HepG2 (cell line): ENCODE data around the gene PURB. TPM values are rescaled to one million over a fixed set of nuclear protein-coding genes. Genes with fewer than 3 reads are reported as not detected.

Experiments
- HMG20B ChIP-seq: conservative IDR thresholded peaks from 2 replicates; pipeline ENCODE4 v1.6.1; 2016; ENCODE audit warnings: missing genetic modification reagents, missing compliant biosample characterization
- MED8 ChIP-seq: sonication (generic); formaldehyde crosslinking; IDR thresholded peaks from 2 replicates; pipeline ENCODE4 v1.8.1; 2023; ENCODE audit warnings: mild to moderate bottlenecking, missing genetic modification reagents; ENCODE audit not compliant: insufficient replicate concordance
- MYC ChIP-seq: sonication (generic); formaldehyde crosslinking; IDR thresholded peaks from 2 replicates; pipeline ENCODE4 v1.9.0; 2021; ENCODE audit warnings: missing genetic modification reagents, borderline replicate concordance
- NFAT5 ChIP-seq: sonication (generic); formaldehyde crosslinking; IDR thresholded peaks from 2 replicates; pipeline ENCODE4 v1.4.0; 2020; ENCODE audit warnings: missing genetic modification reagents
- ONECUT2 ChIP-seq: sonication (generic); formaldehyde crosslinking; IDR thresholded peaks from 2 replicates; pipeline ENCODE4 v1.4.0; 2020; ENCODE audit warnings: missing genetic modification reagents
- PHF21A ChIP-seq: sonication (generic); formaldehyde crosslinking; IDR thresholded peaks from 2 replicates; pipeline ENCODE4 v1.5.0; 2020; ENCODE audit warnings: mild to moderate bottlenecking, missing genetic modification reagents
- RBM39 ChIP-seq: fragments of 200-400 bp; formaldehyde crosslinking; IDR thresholded peaks from one replicate; pipeline ENCODE4 v1.6.1; 2018; ENCODE audit warnings: antibody characterized with exemption, mild to moderate bottlenecking, low read depth, low read length; ENCODE audit not compliant: poor library complexity, severe bottlenecking
- SOX13 ChIP-seq, 3 experiments: fragments of 450-650 bp in 1 of 3; sonication (generic) in 1 of 3; formaldehyde crosslinking in 1 of 3; IDR thresholded peaks in 2 of 3; conservative IDR thresholded peaks in 1 of 3; 2 replicates each; pipeline versions ENCODE4 v1.5.0 to v1.6.1; 2016 to 2020; ENCODE audit warnings: antibody characterized with exemption in 1 of 3, mild to moderate bottlenecking in 1 of 3, missing compliant biosample characterization in 1 of 3, missing genetic modification reagents in 1 of 3, moderate library complexity in 1 of 3
- TIGD3 ChIP-seq: sonication (generic); formaldehyde crosslinking; IDR thresholded peaks from 2 replicates; pipeline ENCODE4 v1.5.1; 2020; ENCODE audit warnings: mild to moderate bottlenecking, missing genetic modification reagents, borderline replicate concordance
- ZMYM4 ChIP-seq: sonication (generic); formaldehyde crosslinking; IDR thresholded peaks from 2 replicates; pipeline ENCODE4 v1.8.1; 2023; ENCODE audit warnings: mild to moderate bottlenecking, missing genetic modification reagents
- ZNF777 ChIP-seq: sonication (generic); formaldehyde crosslinking; IDR thresholded peaks from 2 replicates; pipeline ENCODE4 v1.4.0; 2020; ENCODE audit warnings: missing genetic modification reagents
- ZSCAN29 ChIP-seq: sonication (generic); formaldehyde crosslinking; conservative IDR thresholded peaks from 2 replicates; pipeline ENCODE4 v1.4.0; 2020; ENCODE audit warnings: mild to moderate bottlenecking, missing genetic modification reagents
- ZSCAN31 ChIP-seq: sonication (generic); formaldehyde crosslinking; IDR thresholded peaks from 2 replicates; pipeline ENCODE4 v1.5.0; 2020; ENCODE audit warnings: low read depth, mild to moderate bottlenecking, missing genetic modification reagents
- polyA plus RNA-seq, 8 experiments: library from polyadenylated mRNA; depleted of rRNA in 3 of 8; stranded (reverse) in 7 of 8; unstranded in 1 of 8; fragments of >200 nt; fragmentation: Illumina TruSeq in 4 of 8; extraction: Trizol in 4 of 8; gene quantifications; 2 replicates each; pipeline versions ENCODE4 v1.2.1 to v1.2.3, GENCODE V29; 2011 to 2016; ENCODE audit warnings: low read depth in 4 of 8, missing spikeins in 1 of 8, mixed read lengths in 1 of 8; ENCODE audit not compliant: insufficient read depth in 1 of 8
- total RNA-seq, 5 experiments: library from RNA; depleted of rRNA; stranded (reverse); fragments of >200 nt; fragmentation: Illumina TruSeq; extraction: Trizol; gene quantifications; 2 replicates each; pipeline ENCODE4 v1.2.3, GENCODE V29; 2016; ENCODE audit warnings: low read depth in 1 of 5
- TF ChIP-seq, protein P1 (sequence below): sonication (generic); formaldehyde crosslinking; IDR thresholded peaks from 2 replicates; pipeline ENCODE4 v1.4.0; 2020; ENCODE audit warnings: mild to moderate bottlenecking, missing genetic modification reagents

Gene PURB
- total and polyA plus RNA-seq, 2 of the 13 experiments (the other 11 are each of a cell fraction or from before 2014, with no cell fraction given): 2.3 to 4.3 TPM

GRCh38 chr7:44893710-44894234 lies 8.4 kb upstream of the PURB start (continued):
- TF ChIP-seq NFAT5 (CRISPR knock-in tag): no peak
- peak; percentile 83 for TF ChIP-seq PHF21A (CRISPR knock-in tag)
- TF ChIP-seq, protein P1, sequence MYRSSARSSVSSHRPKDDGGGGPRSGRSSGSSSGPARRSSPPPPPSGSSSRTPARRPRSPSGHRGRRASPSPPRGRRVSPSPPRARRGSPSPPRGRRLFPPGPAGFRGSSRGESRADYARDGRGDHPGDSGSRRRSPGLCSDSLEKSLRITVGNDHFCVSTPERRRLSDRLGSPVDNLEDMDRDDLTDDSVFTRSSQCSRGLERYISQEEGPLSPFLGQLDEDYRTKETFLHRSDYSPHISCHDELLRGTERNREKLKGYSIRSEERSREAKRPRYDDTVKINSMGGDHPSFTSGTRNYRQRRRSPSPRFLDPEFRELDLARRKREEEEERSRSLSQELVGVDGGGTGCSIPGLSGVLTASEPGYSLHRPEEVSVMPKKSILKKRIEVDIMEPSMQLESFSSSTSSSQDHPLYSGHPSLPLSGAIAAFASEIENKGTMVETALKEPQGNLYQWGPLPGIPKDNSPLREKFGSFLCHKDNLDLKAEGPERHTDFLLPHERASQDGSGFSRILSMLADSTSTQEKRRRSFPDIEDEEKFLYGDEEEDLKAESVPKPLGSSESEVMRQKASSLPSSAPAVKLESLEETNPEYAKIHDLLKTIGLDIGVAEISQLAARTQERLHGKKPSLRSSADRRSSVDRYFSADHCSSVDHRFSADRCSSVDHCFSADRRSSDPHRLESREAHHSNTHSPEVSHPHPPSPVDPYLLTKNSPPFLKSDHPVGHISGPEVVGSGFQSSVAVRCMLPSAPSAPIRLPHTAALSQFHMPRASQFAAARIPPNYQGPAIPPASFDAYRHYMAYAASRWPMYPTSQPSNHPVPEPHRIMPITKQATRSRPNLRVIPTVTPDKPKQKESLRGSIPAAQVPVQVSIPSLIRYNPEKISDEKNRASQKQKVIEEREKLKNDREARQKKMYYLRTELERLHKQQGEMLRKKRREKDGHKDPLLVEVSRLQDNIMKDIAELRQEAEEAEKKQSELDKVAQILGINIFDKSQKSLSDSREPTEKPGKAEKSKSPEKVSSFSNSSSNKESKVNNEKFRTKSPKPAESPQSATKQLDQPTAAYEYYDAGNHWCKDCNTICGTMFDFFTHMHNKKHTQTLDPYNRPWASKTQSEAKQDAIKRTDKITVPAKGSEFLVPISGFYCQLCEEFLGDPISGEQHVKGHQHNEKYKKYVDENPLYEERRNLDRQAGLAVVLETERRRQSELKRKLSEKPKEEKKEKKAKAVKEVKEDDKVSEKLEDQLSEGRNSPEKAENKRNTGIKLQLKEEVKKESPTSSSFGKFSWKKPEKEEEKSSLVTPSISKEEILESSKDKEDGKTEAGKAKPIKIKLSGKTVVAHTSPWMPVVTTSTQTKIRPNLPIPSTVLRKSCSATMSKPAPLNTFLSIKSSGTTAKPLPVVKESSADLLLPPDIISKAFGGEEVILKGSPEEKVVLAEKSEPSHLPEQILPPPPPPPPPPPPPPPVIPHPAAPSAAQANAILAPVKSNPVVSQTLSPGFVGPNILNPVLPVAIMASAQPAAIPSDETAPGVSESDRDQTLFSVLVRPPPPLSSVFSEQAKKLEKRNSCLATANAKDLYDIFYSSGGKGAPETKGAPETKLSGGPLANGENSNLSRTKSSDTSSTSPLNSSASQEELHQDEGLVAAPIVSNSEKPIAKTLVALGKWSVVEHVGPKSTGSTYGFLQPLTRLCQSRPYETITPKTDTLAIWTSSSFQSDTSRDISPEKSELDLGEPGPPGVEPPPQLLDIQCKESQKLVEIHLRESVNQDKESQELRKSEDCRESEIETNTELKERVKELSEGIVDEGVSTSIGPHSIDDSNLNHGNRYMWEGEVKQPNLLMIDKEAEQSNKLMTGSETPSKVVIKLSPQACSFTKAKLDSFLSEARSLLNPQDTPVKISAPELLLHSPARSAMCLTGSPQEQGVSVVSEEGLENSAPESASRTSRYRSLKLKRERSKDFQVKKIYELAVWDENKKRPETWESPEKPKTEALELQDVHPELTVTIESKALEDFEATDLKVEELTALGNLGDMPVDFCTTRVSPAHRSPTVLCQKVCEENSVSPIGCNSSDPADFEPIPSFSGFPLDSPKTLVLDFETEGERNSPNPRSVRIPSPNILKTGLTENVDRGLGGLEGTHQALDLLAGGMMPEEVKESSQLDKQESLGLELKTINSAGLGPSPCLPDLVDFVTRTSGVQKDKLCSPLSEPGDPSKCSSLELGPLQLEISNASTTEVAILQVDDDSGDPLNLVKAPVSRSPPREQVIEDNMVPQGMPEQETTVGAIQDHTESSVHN (CRISPR knock-in tag): no peak
- no peak for TF ChIP-seq MED8 (CRISPR knock-in tag)
- TF ChIP-seq ZSCAN31 (CRISPR knock-in tag): no peak
- TF ChIP-seq HMG20B: 0 out of 2 replicates have a peak, but pooled peaks have one; percentile 35
- 0 out of 2 replicates have a peak, but pooled peaks have one; percentile 23 for TF ChIP-seq MYC (CRISPR knock-in tag)
- TF ChIP-seq ZNF777: no peak
- no peak for TF ChIP-seq TIGD3 (CRISPR knock-in tag)
- TF ChIP-seq RBM39: no peak
- TF ChIP-seq ONECUT2 (CRISPR knock-in tag): peak; percentile 69
- TF ChIP-seq ZSCAN29 (CRISPR knock-in tag): no peak
- 0 out of 2 replicates have a peak, but pooled peaks have one; percentile 17 for TF ChIP-seq ZMYM4
- TF ChIP-seq SOX13 (IDR thresholded peaks at IDR 0.05): no peak
- 0 out of 4 replicates have a peak, but pooled peaks of 1 of the 2 experiments have one; percentile 7 for TF ChIP-seq SOX13 (CRISPR knock-in tag; conservative IDR thresholded peaks at IDR 0.05 in 1 of 2, IDR thresholded peaks at IDR 0.05 in 1 of 2)
